ENCODE results near the gene ZNF543.

GRCh38 chr19:57376151-57376550 lies 55.9 kb downstream of the ZNF543 start:
- TF ChIP-seq CTCF (IDR thresholded peaks at IDR 0.05; ENCODE audit: low read length): no peak
- TF ChIP-seq EZH2 (IDR thresholded peaks at IDR 0.05; ENCODE audit: borderline replicate concordance, low read length): no peak

Data from OCI-LY1 (cell line).